GM12878 (cell line): ENCODE measurements around the gene RPS6KC1. TPM values are rescaled to one million over a fixed set of nuclear protein-coding genes. Genes with fewer than 3 reads are reported as not detected.

Experiments
- ATAC-seq: fragments of 200-7000 bp; cut with Tn5 transposase; 3 replicates; pipeline ENCODE4 v1.9.1; 2020; ENCODE audit warnings: mild to moderate bottlenecking, moderate library complexity
- BruUV-seq: library from RNA; stranded (reverse); fragments of 400-500 nt; replicated peaks from 2 replicates; lab custom pipeline; 2021; lab: Mats Ljungman, UMichigan
- CTCF ChIA-PET: fragments of 300-600 bp; sonication (Branson Sonifier 250); formaldehyde crosslinking; extraction: SDS; loops from one replicate; lab custom pipeline; 2021; ENCODE audit warnings: inconsistent platforms; lab: Yijun Ruan, JAX
- POLR2A ChIA-PET: fragments of 350-600 bp; formaldehyde crosslinking; extraction: SDS; loops from one replicate; lab custom pipeline; 2021; ENCODE audit warnings: inconsistent platforms; lab: Charles Lee
- RAD21 ChIA-PET: fragments of 300-600 bp; sonication (Branson Sonifier 250); formaldehyde crosslinking; loops from one replicate; lab custom pipeline; 2023; ENCODE audit warnings: antibody characterized with exemption; ENCODE audit not compliant: unreplicated experiment; lab: Charles Lee
- SMC1A ChIA-PET: fragments of 300-600 bp; sonication (Branson Sonifier 250); formaldehyde crosslinking; loops from one replicate; lab custom pipeline; 2023; ENCODE audit not compliant: unreplicated experiment, uncharacterized antibody; lab: Charles Lee
- DNase-seq: peaks from one replicate; pipeline ENCODE4 v3.0.0-alpha.2; 2011; ENCODE audit warnings: low read depth, low spot score
- FAIRE-seq: peaks from 3 replicates; lab custom pipeline; 2011; peaks lifted over from hg19 to GRCh38; lab: Jason Lieb, UNC
- H2AFZ ChIP-seq: 2 replicates; pipeline ENCODE4 v1.6.0; 2011; ENCODE audit warnings: low read depth, low read length, control low read depth; ENCODE audit not compliant: control insufficient read depth
- H3K27ac ChIP-seq: 2 replicates; pipeline ENCODE4 v1.5.1; 2011; ENCODE audit warnings: control low read depth; ENCODE audit not compliant: control insufficient read depth, insufficient read depth
- H3K27me3 ChIP-seq, 2 experiments: replicated peaks in 1 of 2; 2 replicates each; pipeline versions ENCODE4 v1.6.0 to v1.6.1; 2011; ENCODE audit warnings: low read length in 1 of 2; ENCODE audit not compliant: control insufficient read depth in 2 of 2, insufficient read depth in 2 of 2
- H3K36me3 ChIP-seq, 2 experiments: 2 replicates each; pipeline ENCODE4 v1.5.1; 2011; ENCODE audit warnings: low read length in 1 of 2; ENCODE audit not compliant: control insufficient read depth in 2 of 2, insufficient read depth in 2 of 2
- H3K4me1 ChIP-seq: 2 replicates; pipeline ENCODE4 v1.6.1; 2011; ENCODE audit warnings: mild to moderate bottlenecking, low read length, moderate library complexity, mixed read lengths; ENCODE audit not compliant: control insufficient read depth, insufficient read depth
- H3K4me2 ChIP-seq: 2 replicates; pipeline ENCODE4 v1.6.0; 2011; ENCODE audit warnings: control low read depth; ENCODE audit not compliant: control insufficient read depth, insufficient read depth
- H3K4me3 ChIP-seq: fragments of 200-600 bp; sonication (generic); 2 replicates; pipeline ENCODE4 v1.5.1; 2016
- H3K79me2 ChIP-seq: 2 replicates; pipeline ENCODE4 v1.6.0; 2011; ENCODE audit warnings: low read length; ENCODE audit not compliant: control insufficient read depth, insufficient read depth
- H3K9ac ChIP-seq: 2 replicates; pipeline ENCODE4 v1.8.0; 2011; ENCODE audit warnings: low read length, control low read depth, mixed read lengths; ENCODE audit not compliant: control insufficient read depth, insufficient read depth
- H3K9me3 ChIP-seq: replicated peaks from 3 replicates; pipeline ENCODE4 v1.5.1; 2011; ENCODE audit warnings: mild to moderate bottlenecking, low read length; ENCODE audit not compliant: control insufficient read depth, insufficient read depth
- H4K20me1 ChIP-seq: 2 replicates; pipeline ENCODE4 v1.6.0; 2011; ENCODE audit not compliant: control insufficient read depth, insufficient read depth
- BCLAF1 ChIP-seq: fragments of 450-650 bp; IDR thresholded peaks from 2 replicates; pipeline ENCODE4 v1.6.1; 2017; ENCODE audit warnings: antibody characterized with exemption, mild to moderate bottlenecking, moderate library complexity
- CBX5 ChIP-seq: sonication (generic); IDR thresholded peaks from 2 replicates; pipeline ENCODE4 v1.6.1; 2016; ENCODE audit warnings: low read depth, moderate library complexity, mild to moderate bottlenecking, inconsistent platforms
- JUND ChIP-seq: IDR thresholded peaks from 2 replicates; pipeline ENCODE4 v1.6.1; 2012; ENCODE audit warnings: low read depth, mild to moderate bottlenecking, low read length, improper control_type of control experiment, moderate library complexity
- MTA3 ChIP-seq: IDR thresholded peaks from 2 replicates; pipeline ENCODE4 v1.6.1; 2012; ENCODE audit warnings: low read length, inconsistent platforms, borderline replicate concordance
- NBN ChIP-seq: fragments of 450-650 bp; IDR thresholded peaks from 2 replicates; pipeline ENCODE4 v1.6.1; 2016
- PKNOX1 ChIP-seq: fragments of 450-650 bp; IDR thresholded peaks from 2 replicates; pipeline ENCODE4 v1.6.1; 2016; ENCODE audit warnings: mild to moderate bottlenecking
- SKIL ChIP-seq: fragments of 450-650 bp; IDR thresholded peaks from 2 replicates; pipeline ENCODE4 v1.6.1; 2017; ENCODE audit warnings: mild to moderate bottlenecking, low read depth, inconsistent platforms; ENCODE audit not compliant: poor library complexity, severe bottlenecking
- SUPT20H ChIP-seq: IDR thresholded peaks from 2 replicates; pipeline ENCODE4 v1.6.1; 2011; ENCODE audit warnings: low read depth, mild to moderate bottlenecking, low read length, moderate library complexity, borderline replicate concordance; ENCODE audit not compliant: control insufficient read depth
- TAF1 ChIP-seq: IDR thresholded peaks from 2 replicates; pipeline ENCODE4 v1.6.1; 2011; ENCODE audit warnings: mild to moderate bottlenecking, low read depth, low read length, borderline replicate concordance
- WGBS: methylation state at CpG from one replicate; pipeline ENCODE4 v1.1.6; 2016; ENCODE audit warnings: low lambda C conversion rate; ENCODE audit not compliant: insufficient replicate concordance, insufficient coverage; ENCODE audit errors: missing lambda C conversion rate; 5-methylcytosine and 5-hydroxymethylcytosine counted together
- in situ Hi-C: fragments of 300-500 bp; cut with MboI; formaldehyde crosslinking; loops from 9 replicates; pipeline ENCODE4 v1.14.3; 2018; ENCODE audit warnings: mixed read lengths
- intact Hi-C: fragments of 100-400 bp; cut with micrococcal nuclease; formaldehyde crosslinking; loops from one replicate; pipeline ENCODE4 v1.14.2; 2022; ENCODE audit not compliant: unreplicated experiment
- polyA plus RNA-seq, 11 experiments: library from polyadenylated mRNA; depleted of rRNA in 4 of 11; unstranded in 6 of 11; stranded (reverse) in 5 of 11; fragments of >200 nt; fragmentation: Nextera tagmentation in 4 of 11; fragmentation: Illumina TruSeq in 1 of 11; extraction: Ambion mirVana in 4 of 11; extraction: Trizol in 1 of 11; gene quantifications; 1 replicate in 1 of 11; 2 replicates in 10 of 11; pipeline versions ENCODE4 v1.2.1 to v1.2.3, GENCODE V29; 2011 to 2016; ENCODE audit warnings: inconsistent platforms in 2 of 11, missing spikeins in 2 of 11, low read depth in 1 of 11
- total RNA-seq, 4 experiments: library from RNA; depleted of rRNA in 3 of 4; stranded (reverse); fragments of >200 nt in 3 of 4; fragmentation: Illumina TruSeq in 1 of 4; extraction: Trizol in 1 of 4; gene quantifications; 2 replicates each; pipeline versions ENCODE4 v1.2.1 to v1.2.3, GENCODE V29; 2013 to 2021
- TF ChIP-seq, protein P1 (sequence below): IDR thresholded peaks from 2 replicates; pipeline ENCODE4 v1.6.1; 2012; ENCODE audit warnings: low read depth, low read length, improper control_type of control experiment

RPS6KC1 gene
- total and polyA plus RNA-seq, 10 of the 15 experiments (the other 5 are each of a cell fraction or from before 2014, with no cell fraction given), result 2.9 to 17.3 (median 12.2) TPM

DNA sequence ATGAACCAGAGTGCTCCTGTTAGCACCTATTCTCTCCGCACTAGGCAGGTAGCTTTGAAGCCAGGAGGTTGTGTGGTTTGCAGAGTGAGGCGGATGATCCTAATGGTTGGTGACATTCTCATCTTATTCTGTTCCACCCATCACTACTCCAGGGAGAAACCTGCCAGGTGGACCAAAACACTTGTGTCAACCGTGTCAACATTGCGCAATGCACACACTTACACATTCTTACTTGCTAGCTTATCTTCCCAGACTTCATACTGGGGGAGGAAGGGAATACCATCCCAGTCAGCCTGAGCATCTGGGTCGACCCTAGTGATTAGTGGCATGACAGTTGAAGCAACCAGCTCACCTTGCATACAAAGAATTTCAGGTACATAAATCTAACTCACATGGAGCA, 236.9 kb downstream of the RPS6KC1 start:
- in situ Hi-C loops, result no loop called here
- Histone ChIP-seq H2AFZ (no peak overlapping the region), H4K20me1 (no peaks in the 10 kb centered on the region), H3K4me2 (no peak overlapping the region), H3K27me3 (no peaks in the 10 kb centered on the region)
- POLR2A ChIA-PET, result no interaction called here
- no peak for DNase-seq
- intact Hi-C loops, result loop anchor here (2.0 kb wide), 1 partner anchor 21 kb away; no protein-coding TSS in a partner anchor
- 53% methylated on average over 5 of the region's 5 CpGs for WGBS
- TF ChIP-seq BCLAF1, result no peak
- no peak for TF ChIP-seq CBX5
- TF ChIP-seq, all 136 proteins: peak for 0
- Histone ChIP-seq H3K4me3 (no peak overlapping the region), H3K9me3 (no peaks in the 10 kb centered on the region; the same call in 2 of the 3 replicates), H3K9ac (no peak overlapping the region), H3K4me1 (no peaks in the 10 kb centered on the region), H3K36me3 (no peaks in the 10 kb centered on the region), H3K27ac (no peak overlapping the region), H3K79me2 (no peaks in the 10 kb centered on the region)
- FAIRE-seq (no peak), ATAC-seq (no peak)
- BruUV-seq, result no TSS peak
- ChIA-PET CTCF (interaction anchor here (1.5 kb wide), 1 partner anchor 9 kb away, joined by 3 read pairs; no protein-coding TSS in a partner anchor), RAD21 (no interaction called here), SMC1A (interaction anchor here (0.7 kb wide), 1 partner anchor 46 kb away, joined by 3 read pairs; no protein-coding TSS in a partner anchor)

- in situ Hi-C loops, result no loop called here
- no peak for TF ChIP-seq SKIL
- no peak for TF ChIP-seq PKNOX1
- TF ChIP-seq TAF1, result no peak
- TF ChIP-seq SUPT20H, result no peak
- TF ChIP-seq JUND, result no peak
- no peak for TF ChIP-seq MTA3
- no peak for TF ChIP-seq NBN
- TF ChIP-seq, protein P1, sequence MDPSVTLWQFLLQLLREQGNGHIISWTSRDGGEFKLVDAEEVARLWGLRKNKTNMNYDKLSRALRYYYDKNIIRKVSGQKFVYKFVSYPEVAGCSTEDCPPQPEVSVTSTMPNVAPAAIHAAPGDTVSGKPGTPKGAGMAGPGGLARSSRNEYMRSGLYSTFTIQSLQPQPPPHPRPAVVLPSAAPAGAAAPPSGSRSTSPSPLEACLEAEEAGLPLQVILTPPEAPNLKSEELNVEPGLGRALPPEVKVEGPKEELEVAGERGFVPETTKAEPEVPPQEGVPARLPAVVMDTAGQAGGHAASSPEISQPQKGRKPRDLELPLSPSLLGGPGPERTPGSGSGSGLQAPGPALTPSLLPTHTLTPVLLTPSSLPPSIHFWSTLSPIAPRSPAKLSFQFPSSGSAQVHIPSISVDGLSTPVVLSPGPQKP, result no peak
These were observed 240.5 kb downstream of the RPS6KC1 start for GRCh38 chr1:213291526-213291925.

More at GRCh38 chr1:213291526-213291925, 240.5 kb downstream of the RPS6KC1 start:
- Histone ChIP-seq H2AFZ (no peak overlapping the region), H3K4me1 (no peaks in the 10 kb centered on the region), H3K36me3 (no peaks in the 10 kb centered on the region), H3K27ac (no peak overlapping the region), H3K4me3 (no peak overlapping the region), H3K27me3 (no peaks in the 10 kb centered on the region), H4K20me1 (no peaks in the 10 kb centered on the region), H3K4me2 (no peak overlapping the region), H3K9me3 (no peaks in the 10 kb centered on the region), H3K9ac (no peak overlapping the region), H3K79me2 (no peaks in the 10 kb centered on the region)
- DNase-seq, result no peak
- no peak for ATAC-seq
- RAD21 ChIA-PET, result no interaction called here
- WGBS, result 31% methylated on average over 4 of the region's 4 CpGs
- POLR2A ChIA-PET, result no interaction called here
- no peak for FAIRE-seq
- CTCF ChIA-PET, result no interaction called here
- intact Hi-C loops, result no loop called here
- SMC1A ChIA-PET, result no interaction called here
- BruUV-seq, result no TSS peak
